Tibial nerve (tissue), 4 donors: ENCODE results near the gene LYRM7.

Experiments used
- EP300 ChIP-seq, 2 donors: sonication (generic); formaldehyde crosslinking; IDR thresholded peaks; one replicate each; pipeline ENCODE4 v1.6.1; 2017; ENCODE audit warnings: antibody characterized with exemption in 2 of 2, mild to moderate bottlenecking in 1 of 2
- POLR2A ChIP-seq, 2 donors: fragments of 450-650 bp; IDR thresholded peaks; one replicate each; pipeline ENCODE4 v1.6.1; 2017; ENCODE audit warnings: antibody characterized with exemption in 2 of 2, mild to moderate bottlenecking in 2 of 2, moderate library complexity in 2 of 2
- TF ChIP-seq, protein P1 (sequence below), 5 experiments: fragments of 200-600 bp in 3 of 5; fragments of 450-650 bp in 2 of 5; sonication (generic) in 3 of 5; IDR thresholded peaks; one replicate each; pipeline ENCODE4 v1.5.1; 2016 to 2019; ENCODE audit warnings: antibody characterized with exemption in 5 of 5, mild to moderate bottlenecking in 3 of 5, moderate library complexity in 2 of 5

- TF ChIP-seq, protein P1, sequence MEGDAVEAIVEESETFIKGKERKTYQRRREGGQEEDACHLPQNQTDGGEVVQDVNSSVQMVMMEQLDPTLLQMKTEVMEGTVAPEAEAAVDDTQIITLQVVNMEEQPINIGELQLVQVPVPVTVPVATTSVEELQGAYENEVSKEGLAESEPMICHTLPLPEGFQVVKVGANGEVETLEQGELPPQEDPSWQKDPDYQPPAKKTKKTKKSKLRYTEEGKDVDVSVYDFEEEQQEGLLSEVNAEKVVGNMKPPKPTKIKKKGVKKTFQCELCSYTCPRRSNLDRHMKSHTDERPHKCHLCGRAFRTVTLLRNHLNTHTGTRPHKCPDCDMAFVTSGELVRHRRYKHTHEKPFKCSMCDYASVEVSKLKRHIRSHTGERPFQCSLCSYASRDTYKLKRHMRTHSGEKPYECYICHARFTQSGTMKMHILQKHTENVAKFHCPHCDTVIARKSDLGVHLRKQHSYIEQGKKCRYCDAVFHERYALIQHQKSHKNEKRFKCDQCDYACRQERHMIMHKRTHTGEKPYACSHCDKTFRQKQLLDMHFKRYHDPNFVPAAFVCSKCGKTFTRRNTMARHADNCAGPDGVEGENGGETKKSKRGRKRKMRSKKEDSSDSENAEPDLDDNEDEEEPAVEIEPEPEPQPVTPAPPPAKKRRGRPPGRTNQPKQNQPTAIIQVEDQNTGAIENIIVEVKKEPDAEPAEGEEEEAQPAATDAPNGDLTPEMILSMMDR (IDR thresholded peaks at IDR 0.05) = no peak
- no peak for TF ChIP-seq EP300 (IDR thresholded peaks at IDR 0.05)
- no peak for TF ChIP-seq POLR2A (IDR thresholded peaks at IDR 0.05)
Measured at GRCh38 chr5:131182839-131183238, 12.1 kb downstream of the LYRM7 start.
